ENCODE results near the gene LRP1B.

- no peak for TF ChIP-seq CTCF (IDR thresholded peaks at IDR 0.05)
- no peak for TF ChIP-seq USF1 (IDR thresholded peaks at IDR 0.05; ENCODE audit: borderline replicate concordance, low read depth)
- peak; percentile 1 for TF ChIP-seq MXI1 (IDR thresholded peaks at IDR 0.05; ENCODE audit: low read depth, low read length)
- no peak for TF ChIP-seq TCF12 (IDR thresholded peaks at IDR 0.05)
- TF ChIP-seq RCOR1 (IDR thresholded peaks at IDR 0.05; ENCODE audit: low read length), result peak; percentile 20; the same call in 1 of the 2 replicates
- TF ChIP-seq YY1 (IDR thresholded peaks at IDR 0.05; ENCODE audit: low read depth), result no peak
- TF ChIP-seq JUND (IDR thresholded peaks at IDR 0.05), result no peak
- TF ChIP-seq GATA2 (CRISPR knock-in tag; IDR thresholded peaks at IDR 0.05), result no peak
- TF ChIP-seq NFIC (IDR thresholded peaks at IDR 0.05; ENCODE audit: borderline replicate concordance), result no peak
- no peak for TF ChIP-seq POLR2AphosphoS5 (IDR thresholded peaks at IDR 0.05; ENCODE audit: low read depth, low read length)
These were observed 456 bp downstream of the LRP1B start for GRCh38 chr2:142130111-142131009.
